ENCODE results near the gene DSPP. TPM values are rescaled to one million over a fixed set of nuclear protein-coding genes. Genes with fewer than 3 reads are reported as not detected.

DSPP gene
- total RNA-seq: not detected
- polyA plus RNA-seq (2013, experiment 1 of 2): not detected
- polyA plus RNA-seq (2013, experiment 2 of 2): not detected
- 0 to 0.09 (median 0) reads per million in 172 experiments for total RNA-seq

GRCh38 chr4:87608229-87608628, at the start of gene DSPP:
Gene DSPP, plus strand, starts transcription at chr4:87608529. Its CDS starts 2,380 bp downstream, at chr4:87610909.
- H3K27me3 Mint-ChIP-seq: peaks cover 9% of the 10 kb centered on the region
- no peaks in the 10 kb centered on the region for H3K9me3 Mint-ChIP-seq
- POLR2A ChIA-PET: no interaction called here
- H3K27me3 ChIP-seq (ENCODE audit: control insufficient read depth in 1 of 2, insufficient read depth in 2 of 2, low read length in 2 of 2): peaks cover 2 to 7% of the 10 kb centered on the region in 2 experiments
- DNase-seq (no peak), ATAC-seq (ENCODE audit: poor library complexity) (no peak)
- no peaks in the 10 kb centered on the region for H3K36me3 ChIP-seq (ENCODE audit: insufficient read depth, low read length)
- no peaks in the 10 kb centered on the region for H3K4me1 Mint-ChIP-seq (ENCODE audit: low read depth)
- CTCF ChIA-PET: no interaction called here
- no peaks in the 10 kb centered on the region for H3K9me3 ChIP-seq (ENCODE audit: control insufficient read depth in 1 of 2, insufficient read depth in 1 of 2, low read length in 2 of 2)
- no peak within 1 kb of the TSS for H3K4me3 Mint-ChIP-seq
- no peak within 1 kb of the TSS for H3K4me3 ChIP-seq (ENCODE audit: low read length)
- no peaks in the 10 kb centered on the region for H3K36me3 Mint-ChIP-seq (ENCODE audit: low read depth)
- no peak within 1 kb of the TSS for H3K27ac Mint-ChIP-seq
- no peak within 1 kb of the TSS for H3K27ac ChIP-seq (ENCODE audit: low read depth in 1 of 2, low read length in 2 of 2)
- no peaks in the 10 kb centered on the region for H3K4me1 ChIP-seq (ENCODE audit: insufficient read depth, low read length)
- no peak for TF ChIP-seq CTCF (IDR thresholded peaks at IDR 0.05)
- intact Hi-C loops (cut with DNase I, micrococcal nuclease): no loop called here

GRCh38 chr4:87559090-87559837, 49.1 kb upstream of the DSPP start:
- DNase-seq (peak in 11 of 14 experiments; percentile 1 to 76 (median 9)), ATAC-seq (ENCODE audit: poor library complexity) (peak; percentile 90)
- POLR2A ChIA-PET: no interaction called here
- H3K36me3 ChIP-seq (ENCODE audit: insufficient read depth, low read length): no peaks in the 10 kb centered on the region
- Mint-ChIP-seq H3K36me3 (ENCODE audit: low read depth) (no peaks in the 10 kb centered on the region), H3K9me3 (no peaks in the 10 kb centered on the region), H3K4me1 (ENCODE audit: low read depth) (peaks cover 26% of the 10 kb centered on the region), H3K27ac (peak overlapping the region; percentile 68), H3K27me3 (no peaks in the 10 kb centered on the region), H3K4me3 (peak overlapping the region; percentile 20)
- no peak for TF ChIP-seq CTCF (IDR thresholded peaks at IDR 0.05)
- H3K4me1 ChIP-seq (ENCODE audit: insufficient read depth, low read length): peaks cover 16% of the 10 kb centered on the region
- intact Hi-C loops (cut with DNase I, micrococcal nuclease): no loop called here
- CTCF ChIA-PET: no interaction called here
- no peaks in the 10 kb centered on the region for H3K9me3 ChIP-seq (ENCODE audit: control insufficient read depth in 1 of 2, insufficient read depth in 1 of 2, low read length in 2 of 2)
- no peak overlapping the region for H3K4me3 ChIP-seq (ENCODE audit: low read length)
- H3K27ac ChIP-seq (ENCODE audit: low read depth in 1 of 2, low read length in 2 of 2): no peak overlapping the region
- H3K27me3 ChIP-seq (ENCODE audit: control insufficient read depth in 1 of 2, insufficient read depth in 2 of 2, low read length in 2 of 2): no peaks in the 10 kb centered on the region

- TF ChIP-seq CTCF (IDR thresholded peaks at IDR 0.05): no peak
- CTCF ChIA-PET: no interaction called here
- H3K4me3 ChIP-seq (ENCODE audit: low read length): no peak overlapping the region
- H3K4me1 Mint-ChIP-seq (ENCODE audit: low read depth): peaks cover 26% of the 10 kb centered on the region
- no peaks in the 10 kb centered on the region for H3K9me3 ChIP-seq (ENCODE audit: control insufficient read depth in 1 of 2, insufficient read depth in 1 of 2, low read length in 2 of 2)
- H3K27ac ChIP-seq (ENCODE audit: low read depth in 1 of 2, low read length in 2 of 2): no peak overlapping the region
- H3K9me3 Mint-ChIP-seq: no peaks in the 10 kb centered on the region
- intact Hi-C loops (cut with DNase I, micrococcal nuclease): no loop called here
- H3K4me1 ChIP-seq (ENCODE audit: insufficient read depth, low read length): peaks cover 16% of the 10 kb centered on the region
- no peaks in the 10 kb centered on the region for H3K27me3 Mint-ChIP-seq
- DNase-seq (no peak), ATAC-seq (ENCODE audit: poor library complexity) (no peak)
- H3K36me3 ChIP-seq (ENCODE audit: insufficient read depth, low read length): no peaks in the 10 kb centered on the region
- no peaks in the 10 kb centered on the region for H3K36me3 Mint-ChIP-seq (ENCODE audit: low read depth)
- no peak overlapping the region for H3K27ac Mint-ChIP-seq
- H3K27me3 ChIP-seq (ENCODE audit: control insufficient read depth in 1 of 2, insufficient read depth in 2 of 2, low read length in 2 of 2): no peaks in the 10 kb centered on the region
- POLR2A ChIA-PET: no interaction called here
- H3K4me3 Mint-ChIP-seq: no peak overlapping the region
These were observed 47.5 kb upstream of the DSPP start for GRCh38 chr4:87560802-87561201.

Measured in CD4-positive, alpha-beta T cell (primary cell).